Activated CD4-positive, alpha-beta T cell treated with anti-CD3 and anti-CD28 coated beads, Interleukin-2, amount 10 ng/mL, durations not matched to agents 24 days and 14 days (primary cell): ENCODE results near the gene SMIM8. TPM values are rescaled to one million over a fixed set of nuclear protein-coding genes. Genes with fewer than 3 reads are reported as not detected.
"Not testable (repeated sequence)": the region's sequence is repeated elsewhere in the genome, so short reads cannot be mapped to it uniquely, and the experiment has no call there.

Experiments used
- DNase-seq: peaks from one replicate; pipeline ENCODE4 v3.0.0; 2022
- H3K27ac Mint-ChIP-seq: one replicate; pipeline ENCODE4 v1.8.0; 2022; ENCODE audit warnings: mild to moderate bottlenecking, mixed read lengths
- H3K27me3 Mint-ChIP-seq: one replicate; pipeline ENCODE4 v1.8.0; 2022; ENCODE audit warnings: mixed read lengths
- H3K36me3 Mint-ChIP-seq: one replicate; pipeline ENCODE4 v1.8.0; 2022; ENCODE audit warnings: low read depth, mild to moderate bottlenecking, mixed read lengths
- H3K4me1 Mint-ChIP-seq: one replicate; pipeline ENCODE4 v1.8.0; 2021; ENCODE audit warnings: mixed read lengths
- H3K4me3 Mint-ChIP-seq: one replicate; pipeline ENCODE4 v1.8.0; 2022; ENCODE audit warnings: mild to moderate bottlenecking, moderate library complexity, mixed read lengths
- H3K9me3 Mint-ChIP-seq: one replicate; pipeline ENCODE4 v1.8.0; 2021; ENCODE audit warnings: mixed read lengths
- intact Hi-C: fragments of 100-400 bp; cut with micrococcal nuclease; formaldehyde crosslinking; loops from one replicate; pipeline ENCODE4 v1.15.1; 2023
- total RNA-seq: library from RNA; stranded (reverse); gene quantifications from 2 replicates; pipeline ENCODE4 v1.2.3, GENCODE V29; 2022

SMIM8 gene, protein sequence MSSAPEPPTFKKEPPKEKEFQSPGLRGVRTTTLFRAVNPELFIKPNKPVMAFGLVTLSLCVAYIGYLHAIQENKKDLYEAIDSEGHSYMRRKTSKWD
- total RNA-seq = 8.1 and 10.5 TPM in 2 replicates

DNA sequence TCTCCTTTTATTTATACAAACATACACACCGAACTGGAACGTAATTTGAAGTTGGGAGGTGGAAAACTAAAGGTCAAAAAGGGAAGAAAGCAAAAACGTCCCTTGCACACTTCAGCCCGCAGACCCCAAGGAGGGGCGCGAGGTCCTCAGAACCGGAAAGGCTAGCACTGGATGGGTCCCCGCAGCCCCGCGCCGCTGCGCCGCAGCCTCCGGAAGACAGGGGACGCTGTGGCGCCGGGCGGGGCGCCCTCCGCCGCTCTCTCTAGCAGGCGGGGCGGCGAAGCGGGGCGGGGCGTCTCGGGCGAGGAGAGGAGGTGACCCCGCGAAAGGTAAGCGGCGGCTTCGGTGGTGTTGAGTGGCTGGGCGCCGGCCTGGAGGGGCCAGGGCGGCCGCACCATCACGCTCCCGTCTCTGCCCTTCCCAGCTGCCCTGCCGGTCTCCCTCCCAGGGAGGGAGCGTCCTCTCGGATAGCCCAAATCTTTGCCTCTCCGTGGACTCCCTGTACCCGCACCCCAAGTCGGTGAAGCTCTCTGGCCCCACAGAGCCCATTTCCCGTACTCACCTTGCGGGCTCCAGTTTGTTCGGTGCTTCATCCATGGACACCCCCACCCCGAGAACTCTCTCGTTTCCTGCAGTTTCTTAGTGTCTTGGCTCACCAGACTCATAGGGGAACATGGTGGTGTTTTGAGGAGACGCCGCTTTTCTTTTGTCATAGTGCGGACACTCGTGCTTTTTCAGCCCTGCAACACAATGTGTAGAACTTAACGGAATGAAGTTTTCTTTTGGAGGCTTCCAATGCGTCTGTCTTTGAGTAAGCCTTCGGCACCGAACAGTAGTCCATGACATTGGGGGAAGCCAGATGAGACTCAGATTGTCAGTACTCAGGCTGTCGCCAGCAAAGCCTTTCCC, at the start of gene SMIM8:
Gene SMIM8, plus strand, starts transcription at position 285 of the 909 bp plus-strand sequence. CDS start 14,444 bp downstream, outside the sequence.
- Mint-ChIP-seq H3K27ac (peak within 1 kb of the TSS; percentile 91), H3K36me3 (peaks cover 2% of the 10 kb centered on the region), H3K9me3 (peaks cover 11% of the 10 kb centered on the region), H3K4me1 (peaks cover 11% of the 10 kb centered on the region), H3K27me3 (peaks cover 8% of the 10 kb centered on the region), H3K4me3 (peak within 1 kb of the TSS; percentile 99)
- DNase-seq = peak; percentile 97
- intact Hi-C loops = loop anchor here (1.0 to 10.0 kb wide), 6 partner anchors 86 to 1642 kb away; partner anchors contain the start of genes AKIRIN2, ORC3, RNGTT and SLC35A1

GRCh38 chr6:87274660-87275274, 47.6 kb upstream of the SMIM8 start:
- Mint-ChIP-seq H3K4me1 (no peaks in the 10 kb centered on the region), H3K36me3 (peaks cover 1% of the 10 kb centered on the region), H3K9me3 (no peaks in the 10 kb centered on the region), H3K4me3 (no peak overlapping the region), H3K27ac (no peak overlapping the region), H3K27me3 (no peaks in the 10 kb centered on the region)
- intact Hi-C loops = no loop called here
- no peak for DNase-seq

DNA sequence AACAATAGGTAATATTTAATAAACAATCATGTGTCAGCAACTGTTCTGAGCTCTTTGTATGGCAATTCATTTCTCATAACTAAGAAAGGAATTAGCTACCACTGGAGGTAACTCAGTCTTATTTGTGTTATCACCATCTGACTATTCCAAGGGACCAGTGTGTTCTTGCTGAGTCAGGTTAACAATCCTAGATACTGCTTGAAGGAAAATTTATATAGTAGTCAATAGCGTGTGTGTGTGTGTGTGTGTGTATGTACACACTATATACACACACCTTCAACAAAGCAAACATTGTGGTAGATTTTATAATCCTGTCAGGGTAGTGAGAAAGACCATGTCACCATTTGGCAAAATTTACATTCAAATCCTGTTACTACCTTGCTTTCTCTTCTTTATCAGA, 45.8 kb upstream of the SMIM8 start:
- no peaks in the 10 kb centered on the region for H3K4me1 Mint-ChIP-seq

DNA sequence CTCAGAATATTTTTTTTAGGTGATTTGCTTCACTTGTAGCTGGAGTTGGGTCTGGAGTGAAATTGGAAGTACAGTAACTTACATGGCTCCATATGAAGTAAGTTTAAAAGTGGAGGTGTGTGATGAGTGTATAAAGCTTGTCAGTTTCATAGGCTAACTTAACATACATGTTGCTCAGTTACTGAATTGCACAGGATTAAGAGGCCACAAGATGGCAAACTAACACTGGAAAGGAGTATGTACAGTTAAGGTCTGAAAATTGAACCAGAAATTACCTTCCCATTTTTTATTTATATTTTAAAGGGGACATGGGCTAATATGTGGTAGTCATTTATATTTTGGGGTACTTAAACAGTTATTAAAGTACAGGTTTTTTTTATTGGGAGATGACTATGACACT, 45.3 kb upstream of the SMIM8 start:
- no peak for DNase-seq
- Mint-ChIP-seq H3K27me3 (no peaks in the 10 kb centered on the region), H3K27ac (no peak overlapping the region), H3K36me3 (peaks cover 1% of the 10 kb centered on the region), H3K4me1 (no peaks in the 10 kb centered on the region), H3K9me3 (no peaks in the 10 kb centered on the region), H3K4me3 (no peak overlapping the region)
- intact Hi-C loops = no loop called here

More for the DNA sequence above, 45.8 kb upstream of the SMIM8 start:
- DNase-seq = no peak
- Mint-ChIP-seq H3K36me3 (peaks cover 1% of the 10 kb centered on the region), H3K27ac (no peak overlapping the region), H3K27me3 (no peaks in the 10 kb centered on the region), H3K9me3 (no peaks in the 10 kb centered on the region), H3K4me3 (no peak overlapping the region)
- intact Hi-C loops = no loop called here

DNA sequence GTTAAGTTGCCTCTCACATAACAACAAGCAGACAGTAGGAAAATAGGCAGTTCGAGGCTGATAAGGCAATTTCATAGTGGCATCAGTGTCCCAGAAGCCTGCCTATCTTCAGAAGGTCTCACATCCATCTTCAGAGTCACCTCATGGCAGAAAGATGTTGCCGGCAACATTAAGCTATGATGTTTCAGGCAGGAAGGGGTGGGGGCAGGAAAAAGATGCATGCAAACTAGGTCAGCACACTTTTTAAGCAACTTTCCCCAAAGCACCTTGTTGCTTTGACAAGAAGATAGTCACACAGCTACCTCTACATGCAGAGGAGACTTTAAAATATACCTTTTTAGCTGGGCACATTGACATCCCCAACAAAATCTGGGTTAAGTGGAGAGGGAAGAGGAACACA, 43.2 kb upstream of the SMIM8 start:
- Mint-ChIP-seq H3K4me1 (no peaks in the 10 kb centered on the region), H3K27me3 (no peaks in the 10 kb centered on the region), H3K4me3 (no peak overlapping the region), H3K9me3 (no peaks in the 10 kb centered on the region), H3K27ac (no peak overlapping the region), H3K36me3 (no peaks in the 10 kb centered on the region)
- DNase-seq = no peak
- intact Hi-C loops = no loop called here

GRCh38 chr6:87281426-87281825, 41.0 kb upstream of the SMIM8 start:
- H3K27ac Mint-ChIP-seq = no peak overlapping the region
- H3K9me3 Mint-ChIP-seq = no peaks in the 10 kb centered on the region
- no peaks in the 10 kb centered on the region for H3K36me3 Mint-ChIP-seq
- H3K4me1 Mint-ChIP-seq = no peaks in the 10 kb centered on the region
- intact Hi-C loops = no loop called here
- no peak for DNase-seq
- peaks cover 9% of the 10 kb centered on the region for H3K27me3 Mint-ChIP-seq
- H3K4me3 Mint-ChIP-seq = no peak overlapping the region

- Mint-ChIP-seq H3K4me1 (no peaks in the 10 kb centered on the region), H3K27ac (no peak overlapping the region), H3K36me3 (no peaks in the 10 kb centered on the region), H3K27me3 (peaks cover 11% of the 10 kb centered on the region), H3K4me3 (no peak overlapping the region), H3K9me3 (no peaks in the 10 kb centered on the region)
- intact Hi-C loops = no loop called here
- no peak for DNase-seq
Measured at GRCh38 chr6:87282743-87283142, 39.6 kb upstream of the SMIM8 start.

DNA sequence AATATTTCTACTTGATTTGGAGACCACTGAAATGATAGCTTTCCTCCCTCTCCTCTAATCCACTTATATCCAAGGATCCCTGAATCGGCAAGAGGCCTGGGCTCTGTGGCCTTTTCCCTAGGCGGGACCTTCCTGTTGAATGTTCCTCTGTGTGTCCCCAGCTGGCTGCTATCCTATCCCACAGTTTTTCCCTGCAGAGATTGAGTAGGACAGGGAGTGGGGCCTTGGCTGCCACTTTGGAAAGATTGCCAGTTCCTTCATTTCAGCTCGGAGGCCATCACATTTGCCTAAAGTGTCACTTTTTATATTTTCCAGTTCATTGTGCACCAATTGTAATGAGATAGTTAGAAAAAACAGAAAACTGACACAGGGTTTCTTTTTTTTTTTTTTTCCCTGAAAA, 38.9 kb upstream of the SMIM8 start:
- intact Hi-C loops = no loop called here
- no peak for DNase-seq
- peaks cover 11% of the 10 kb centered on the region for H3K27me3 Mint-ChIP-seq
- no peak overlapping the region for H3K4me3 Mint-ChIP-seq
- H3K4me1 Mint-ChIP-seq = no peaks in the 10 kb centered on the region
- no peak overlapping the region for H3K27ac Mint-ChIP-seq
- no peaks in the 10 kb centered on the region for H3K9me3 Mint-ChIP-seq
- no peaks in the 10 kb centered on the region for H3K36me3 Mint-ChIP-seq

- Mint-ChIP-seq H3K4me3 (no peak overlapping the region), H3K27me3 (peaks cover 16% of the 10 kb centered on the region)
- intact Hi-C loops = no loop called here
Measured at GRCh38 chr6:87287251-87287650, 35.1 kb upstream of the SMIM8 start.

GRCh38 chr6:87289571-87289970, 32.8 kb upstream of the SMIM8 start:
- peaks cover 20% of the 10 kb centered on the region for H3K27me3 Mint-ChIP-seq

More at GRCh38 chr6:87287251-87287650, 35.1 kb upstream of the SMIM8 start:
- no peak overlapping the region for H3K27ac Mint-ChIP-seq
- no peak for DNase-seq
- no peaks in the 10 kb centered on the region for H3K36me3 Mint-ChIP-seq
- no peaks in the 10 kb centered on the region for H3K9me3 Mint-ChIP-seq
- H3K4me1 Mint-ChIP-seq = no peaks in the 10 kb centered on the region

GRCh38 chr6:87291883-87292282, 30.5 kb upstream of the SMIM8 start:
- DNase-seq = no peak
- intact Hi-C loops = no loop called here

More at GRCh38 chr6:87289571-87289970, 32.8 kb upstream of the SMIM8 start:
- H3K27ac Mint-ChIP-seq = no peak overlapping the region
- no peaks in the 10 kb centered on the region for H3K36me3 Mint-ChIP-seq
- H3K4me3 Mint-ChIP-seq = no peak overlapping the region
- H3K4me1 Mint-ChIP-seq = no peaks in the 10 kb centered on the region
- intact Hi-C loops = no loop called here
- DNase-seq = no peak
- H3K9me3 Mint-ChIP-seq = no peaks in the 10 kb centered on the region

DNA sequence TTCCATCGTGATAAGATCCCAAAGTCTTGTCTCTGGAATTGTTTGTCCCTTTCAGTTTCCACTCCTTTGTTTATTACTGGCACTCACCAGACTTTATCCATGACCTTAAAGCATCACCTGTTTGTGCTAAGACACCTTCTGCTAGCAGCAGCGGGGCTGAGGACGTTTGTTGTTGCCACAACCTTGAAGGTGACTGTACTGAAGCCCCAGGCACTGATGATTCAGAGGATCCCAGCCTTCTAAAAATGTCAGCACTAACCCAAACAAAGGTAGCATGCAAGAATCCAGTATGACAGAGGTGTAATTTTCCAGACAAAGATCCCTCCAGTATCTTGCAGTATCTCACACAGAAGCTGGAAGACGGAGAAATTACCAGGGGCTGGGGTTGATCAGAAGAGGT, 28.9 kb upstream of the SMIM8 start:
- H3K9me3 Mint-ChIP-seq = no peaks in the 10 kb centered on the region
- H3K4me1 Mint-ChIP-seq = no peaks in the 10 kb centered on the region
- no peaks in the 10 kb centered on the region for H3K36me3 Mint-ChIP-seq
- intact Hi-C loops = no loop called here
- DNase-seq = no peak
- H3K4me3 Mint-ChIP-seq = no peak overlapping the region
- no peak overlapping the region for H3K27ac Mint-ChIP-seq
- peaks cover 20% of the 10 kb centered on the region for H3K27me3 Mint-ChIP-seq

More at GRCh38 chr6:87291883-87292282, 30.5 kb upstream of the SMIM8 start:
- Mint-ChIP-seq H3K4me3 (no peak overlapping the region), H3K36me3 (no peaks in the 10 kb centered on the region), H3K4me1 (no peaks in the 10 kb centered on the region), H3K27ac (no peak overlapping the region), H3K9me3 (no peaks in the 10 kb centered on the region), H3K27me3 (peaks cover 12% of the 10 kb centered on the region)

DNA sequence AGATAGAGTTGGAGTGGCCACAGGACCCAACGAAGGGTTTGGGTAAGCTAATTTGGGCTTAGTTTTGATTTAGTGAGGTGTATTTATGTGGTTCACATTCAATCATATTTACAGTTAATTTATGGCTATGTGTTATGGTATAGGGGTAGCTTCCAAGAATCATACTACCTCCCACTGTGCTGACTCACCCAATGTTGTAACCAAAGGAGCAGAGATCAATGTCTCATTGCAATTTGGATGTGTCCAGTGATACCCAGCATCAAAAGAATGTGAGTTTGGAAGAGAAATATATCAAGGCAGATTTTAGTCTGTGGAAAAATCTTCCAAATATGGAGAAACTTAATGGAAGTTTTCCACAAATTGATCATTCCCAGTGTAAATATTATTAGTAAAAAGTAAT, 25.3 kb upstream of the SMIM8 start:
- Mint-ChIP-seq H3K36me3 (no peaks in the 10 kb centered on the region), H3K27me3 (peaks cover 25% of the 10 kb centered on the region), H3K4me1 (no peaks in the 10 kb centered on the region), H3K4me3 (no peak overlapping the region), H3K9me3 (peaks cover 1% of the 10 kb centered on the region), H3K27ac (no peak overlapping the region)
- DNase-seq = no peak
- intact Hi-C loops = no loop called here

DNA sequence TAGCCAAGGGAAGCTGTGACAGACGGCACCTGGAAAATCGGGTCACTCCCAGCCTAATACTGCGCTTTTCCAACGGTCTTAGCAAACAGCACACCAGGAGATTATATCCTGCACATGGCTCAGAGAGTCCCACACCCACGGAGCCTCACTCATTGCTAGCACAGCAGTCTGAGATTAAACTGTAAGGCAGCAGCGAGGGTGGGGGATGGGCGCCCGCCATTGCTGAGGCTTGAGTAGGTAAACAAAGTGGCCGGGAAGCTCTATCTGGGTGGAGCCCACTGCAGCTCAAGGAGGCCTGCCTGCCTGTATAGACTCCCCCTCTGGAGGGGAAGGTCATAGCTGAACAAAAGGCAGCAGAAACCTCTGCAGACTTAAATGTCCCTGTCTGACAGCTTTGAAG, 21.1 kb upstream of the SMIM8 start:
- intact Hi-C loops, H3K27ac Mint-ChIP-seq, H3K4me1 Mint-ChIP-seq, H3K36me3 Mint-ChIP-seq, DNase-seq, H3K4me3 Mint-ChIP-seq: not testable (repeated sequence)
- Mint-ChIP-seq H3K9me3 (peaks cover 13% of the 10 kb centered on the region), H3K27me3 (peaks cover 28% of the 10 kb centered on the region)
